Astrocyte (in vitro differentiated cells and primary cell): ENCODE data around the gene KIAA1614. TPM values are rescaled to one million over a fixed set of nuclear protein-coding genes. Genes with fewer than 3 reads are reported as not detected.
"Not testable (repeated sequence)": the region's sequence is repeated elsewhere in the genome, so short reads cannot be mapped to it uniquely, and the experiment has no call there.

Source experiments
- DNase-seq: peaks from one replicate; pipeline ENCODE4 v3.0.0-alpha.2; 2010; ENCODE audit warnings: low read depth
- FAIRE-seq: peaks from 2 replicates; lab custom pipeline; 2011; peaks lifted over from hg19 to GRCh38; lab: Jason Lieb, UNC
- H2AFZ ChIP-seq: 2 replicates; pipeline ENCODE4 v1.6.0; 2012; ENCODE audit warnings: low read depth, low read length, inconsistent platforms
- H3K27ac ChIP-seq: 2 replicates; pipeline ENCODE4 v1.5.1; 2011; ENCODE audit warnings: low read depth, low read length, inconsistent platforms
- H3K27me3 ChIP-seq: 2 replicates; pipeline ENCODE4 v1.6.0; 2011; ENCODE audit warnings: low read length, inconsistent platforms; ENCODE audit not compliant: insufficient read depth
- H3K36me3 ChIP-seq: 2 replicates; pipeline ENCODE4 v1.5.1; 2011; ENCODE audit warnings: low read length, inconsistent platforms; ENCODE audit not compliant: insufficient read depth
- H3K4me1 ChIP-seq: 2 replicates; pipeline ENCODE4 v1.5.1; 2011; ENCODE audit warnings: low read length, inconsistent platforms; ENCODE audit not compliant: insufficient read depth
- H3K4me2 ChIP-seq: 2 replicates; pipeline ENCODE4 v1.6.0; 2012; ENCODE audit warnings: low read length, inconsistent platforms
- H3K4me3 ChIP-seq: 2 replicates; pipeline ENCODE4 v1.5.1; 2011; ENCODE audit warnings: low read depth, mild to moderate bottlenecking, low read length, inconsistent platforms; ENCODE audit not compliant: insufficient read depth
- H3K79me2 ChIP-seq: 2 replicates; pipeline ENCODE4 v1.6.0; 2012; ENCODE audit warnings: mild to moderate bottlenecking, low read length, inconsistent platforms; ENCODE audit not compliant: insufficient read depth
- H3K9ac ChIP-seq: 2 replicates; pipeline ENCODE4 v1.6.0; 2012; ENCODE audit warnings: mild to moderate bottlenecking, low read length, inconsistent platforms
- H3K9me3 ChIP-seq: 2 replicates; pipeline ENCODE4 v1.5.1; 2012; ENCODE audit warnings: low read depth, mild to moderate bottlenecking, low read length, inconsistent platforms; ENCODE audit not compliant: insufficient read depth
- H4K20me1 ChIP-seq: 2 replicates; pipeline ENCODE4 v1.6.0; 2012; ENCODE audit warnings: low read length, inconsistent platforms; ENCODE audit not compliant: insufficient read depth
- H3K27ac Mint-ChIP-seq: one replicate; pipeline ENCODE4 v1.8.0; 2021; ENCODE audit warnings: mild to moderate bottlenecking, mixed read lengths; ENCODE audit not compliant: unreplicated experiment
- H3K27me3 Mint-ChIP-seq: one replicate; pipeline ENCODE4 v1.8.0; 2021; ENCODE audit warnings: low read depth, mixed read lengths; ENCODE audit not compliant: unreplicated experiment
- H3K36me3 Mint-ChIP-seq: one replicate; pipeline ENCODE4 v1.8.0; 2021; ENCODE audit warnings: low read depth, mixed read lengths; ENCODE audit not compliant: unreplicated experiment
- H3K4me1 Mint-ChIP-seq: one replicate; pipeline ENCODE4 v1.8.0; 2021; ENCODE audit warnings: low read depth, mixed read lengths; ENCODE audit not compliant: unreplicated experiment
- H3K4me3 Mint-ChIP-seq: one replicate; pipeline ENCODE4 v1.8.0; 2021; ENCODE audit warnings: mild to moderate bottlenecking, moderate library complexity, mixed read lengths; ENCODE audit not compliant: unreplicated experiment
- H3K9me3 Mint-ChIP-seq: one replicate; pipeline ENCODE4 v1.8.0; 2021; ENCODE audit warnings: mild to moderate bottlenecking, mixed read lengths; ENCODE audit not compliant: unreplicated experiment
- EZH2 ChIP-seq: IDR thresholded peaks from 2 replicates; pipeline ENCODE4 v1.6.1; 2012; ENCODE audit warnings: mild to moderate bottlenecking, low read length, inconsistent platforms; ENCODE audit not compliant: insufficient read depth
- total RNA-seq: library from RNA; stranded (reverse); gene quantifications from 2 replicates; pipeline ENCODE4 v1.2.1, GENCODE V29; 2021
- TF ChIP-seq, protein P1 (sequence below): IDR thresholded peaks from 2 replicates; pipeline ENCODE4 v1.5.1; 2011; ENCODE audit warnings: low read depth, mild to moderate bottlenecking, inconsistent platforms, low read length, moderate library complexity; ENCODE audit not compliant: insufficient read depth

Gene KIAA1614
- total RNA-seq, 1 donor from 2014 or later: 0.84 TPM

DNA sequence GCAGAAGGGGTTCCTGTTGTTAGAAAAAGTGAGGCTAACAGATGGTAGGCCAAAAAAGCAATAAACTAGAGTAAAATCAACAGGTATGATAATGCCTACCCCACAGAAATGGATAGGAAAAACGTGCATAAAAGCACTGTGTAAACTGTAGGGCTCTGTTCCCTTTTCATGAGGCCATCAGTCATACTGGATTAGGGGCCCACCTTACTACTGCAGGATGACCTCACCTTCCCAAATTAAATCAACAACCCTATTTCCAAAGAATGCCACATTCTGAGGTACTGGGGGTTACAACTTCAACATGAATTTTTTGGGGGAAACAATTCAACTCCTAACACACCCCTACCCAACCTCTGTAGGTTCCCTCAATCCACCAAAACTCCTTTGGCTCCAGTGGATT is 54.9 kb downstream of the KIAA1614 start:
- no peak for FAIRE-seq

DNA sequence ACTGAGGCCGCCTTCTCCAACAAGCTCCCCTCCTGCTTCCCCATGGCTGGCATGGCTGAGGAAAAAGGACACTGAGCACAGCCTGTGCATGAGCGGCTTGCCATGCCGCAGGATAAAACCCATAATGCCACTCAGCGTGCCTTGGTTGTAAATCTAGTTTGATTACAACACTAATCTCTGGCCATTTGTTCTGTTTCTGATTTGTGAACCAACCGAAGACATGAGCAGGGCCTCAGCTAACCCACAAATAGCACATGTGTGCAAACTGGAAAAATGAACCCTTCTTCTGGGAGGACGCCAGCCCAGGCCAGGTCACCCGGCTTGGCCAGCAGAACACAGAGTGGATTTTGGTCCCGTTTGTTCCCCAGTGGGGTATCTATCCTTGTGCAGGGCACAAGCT is 56.1 kb downstream of the KIAA1614 start:
- not testable (repeated sequence) for H3K4me3 ChIP-seq, H3K27me3 Mint-ChIP-seq, H3K4me1 Mint-ChIP-seq, FAIRE-seq, H3K9ac ChIP-seq, H3K27ac Mint-ChIP-seq, H3K4me3 Mint-ChIP-seq, DNase-seq, H3K4me1 ChIP-seq, H3K4me2 ChIP-seq, H3K9me3 Mint-ChIP-seq, H3K36me3 ChIP-seq, H3K27ac ChIP-seq, H3K27me3 ChIP-seq, H3K9me3 ChIP-seq, H2AFZ ChIP-seq, H3K79me2 ChIP-seq
- H3K36me3 Mint-ChIP-seq: peaks cover 51% of the 10 kb centered on the region
- peaks cover 27% of the 10 kb centered on the region for H4K20me1 ChIP-seq

More for the DNA sequence above, 54.9 kb downstream of the KIAA1614 start:
- Mint-ChIP-seq H3K4me3 (no peak overlapping the region), H3K4me1 (peaks cover 2% of the 10 kb centered on the region), H3K9me3 (no peaks in the 10 kb centered on the region), H3K27ac (no peak overlapping the region), H3K36me3 (peaks cover 42% of the 10 kb centered on the region), H3K27me3 (no peaks in the 10 kb centered on the region)
- H3K9me3 ChIP-seq: no peaks in the 10 kb centered on the region
- H2AFZ ChIP-seq: no peak overlapping the region
- no peak overlapping the region for H3K4me2 ChIP-seq
- H3K4me3 ChIP-seq: no peak overlapping the region
- H3K36me3 ChIP-seq: peaks cover 2% of the 10 kb centered on the region
- TF ChIP-seq EZH2: no peak
- TF ChIP-seq, protein P1, sequence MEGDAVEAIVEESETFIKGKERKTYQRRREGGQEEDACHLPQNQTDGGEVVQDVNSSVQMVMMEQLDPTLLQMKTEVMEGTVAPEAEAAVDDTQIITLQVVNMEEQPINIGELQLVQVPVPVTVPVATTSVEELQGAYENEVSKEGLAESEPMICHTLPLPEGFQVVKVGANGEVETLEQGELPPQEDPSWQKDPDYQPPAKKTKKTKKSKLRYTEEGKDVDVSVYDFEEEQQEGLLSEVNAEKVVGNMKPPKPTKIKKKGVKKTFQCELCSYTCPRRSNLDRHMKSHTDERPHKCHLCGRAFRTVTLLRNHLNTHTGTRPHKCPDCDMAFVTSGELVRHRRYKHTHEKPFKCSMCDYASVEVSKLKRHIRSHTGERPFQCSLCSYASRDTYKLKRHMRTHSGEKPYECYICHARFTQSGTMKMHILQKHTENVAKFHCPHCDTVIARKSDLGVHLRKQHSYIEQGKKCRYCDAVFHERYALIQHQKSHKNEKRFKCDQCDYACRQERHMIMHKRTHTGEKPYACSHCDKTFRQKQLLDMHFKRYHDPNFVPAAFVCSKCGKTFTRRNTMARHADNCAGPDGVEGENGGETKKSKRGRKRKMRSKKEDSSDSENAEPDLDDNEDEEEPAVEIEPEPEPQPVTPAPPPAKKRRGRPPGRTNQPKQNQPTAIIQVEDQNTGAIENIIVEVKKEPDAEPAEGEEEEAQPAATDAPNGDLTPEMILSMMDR: no peak
- no peaks in the 10 kb centered on the region for H3K4me1 ChIP-seq
- peaks cover 29% of the 10 kb centered on the region for H4K20me1 ChIP-seq
- no peaks in the 10 kb centered on the region for H3K79me2 ChIP-seq
- no peak for DNase-seq
- H3K27ac ChIP-seq: no peak overlapping the region
- H3K9ac ChIP-seq: no peak overlapping the region
- H3K27me3 ChIP-seq: no peaks in the 10 kb centered on the region

DNA sequence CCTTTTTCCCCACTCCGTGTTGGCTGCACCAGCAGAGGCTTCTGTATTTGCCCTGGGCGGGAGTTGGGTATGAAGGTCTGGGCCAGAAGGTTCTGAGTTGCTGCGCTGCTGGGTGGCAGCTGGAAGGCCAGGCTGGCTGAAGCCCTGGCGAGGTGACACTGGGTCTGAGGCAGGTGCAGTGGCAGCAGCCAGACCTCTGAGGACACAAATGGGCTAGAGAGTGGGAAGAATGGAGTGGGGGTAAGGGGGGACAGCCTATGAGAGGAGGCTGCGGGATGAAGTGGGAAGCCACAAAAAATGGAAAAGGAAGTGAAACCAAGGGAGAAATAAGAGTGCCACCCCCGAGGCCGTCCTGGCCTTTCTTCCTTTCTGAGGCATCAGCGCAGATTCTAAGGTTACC is 56.7 kb downstream of the KIAA1614 start:
- no peak overlapping the region for H3K9ac ChIP-seq
- Mint-ChIP-seq H3K9me3 (no peaks in the 10 kb centered on the region), H3K4me1 (peaks cover 2% of the 10 kb centered on the region), H3K27ac (no peak overlapping the region), H3K36me3 (peaks cover 53% of the 10 kb centered on the region), H3K4me3 (no peak overlapping the region), H3K27me3 (no peaks in the 10 kb centered on the region)
- no peak overlapping the region for H3K27ac ChIP-seq
- DNase-seq (no peak), FAIRE-seq (no peak)
- no peak overlapping the region for H2AFZ ChIP-seq
- H3K9me3 ChIP-seq: no peaks in the 10 kb centered on the region
- TF ChIP-seq, protein P1: no peak
- no peak for TF ChIP-seq EZH2
- no peak overlapping the region for H3K4me2 ChIP-seq
- no peak overlapping the region for H3K4me3 ChIP-seq
- no peaks in the 10 kb centered on the region for H3K4me1 ChIP-seq
- peaks cover 2% of the 10 kb centered on the region for H3K36me3 ChIP-seq
- H4K20me1 ChIP-seq: peaks cover 26% of the 10 kb centered on the region
- no peaks in the 10 kb centered on the region for H3K79me2 ChIP-seq
- no peaks in the 10 kb centered on the region for H3K27me3 ChIP-seq
